HG02763 (cell line): ENCODE data around the gene GINS1.

ENCODE experiments used
- ATAC-seq: cut with Tn5 transposase; IDR thresholded peaks from one replicate; pipeline ENCODE4 v1.9.1; 2021; ENCODE audit warnings: mild to moderate bottlenecking, moderate library complexity; ENCODE audit not compliant: unreplicated experiment

The GINS1 gene

GRCh38 chr20:25453035-25453810 is 45.8 kb downstream of the GINS1 start:
- no peak for ATAC-seq

- ATAC-seq = no peak
Observed at GRCh38 chr20:25454153-25454900, 46.9 kb downstream of the GINS1 start.

GRCh38 chr20:25457886-25458680 is 50.6 kb downstream of the GINS1 start:
- ATAC-seq = no peak

GRCh38 chr20:25459111-25459830 is 51.8 kb downstream of the GINS1 start:
- ATAC-seq = no peak

- ATAC-seq = no peak
Observed at GRCh38 chr20:25459916-25460535, 52.6 kb downstream of the GINS1 start.

GRCh38 chr20:25460566-25461280 is 53.2 kb downstream of the GINS1 start:
- ATAC-seq = no peak

- ATAC-seq = no peak
Observed at GRCh38 chr20:25461281-25461650, 53.8 kb downstream of the GINS1 start.

- no peak for ATAC-seq
Observed at GRCh38 chr20:25461786-25462545, 54.5 kb downstream of the GINS1 start.

- no peak for ATAC-seq
Observed at GRCh38 chr20:25464501-25465242, 57.2 kb downstream of the GINS1 start.

GRCh38 chr20:25465243-25466135 is 58.0 kb downstream of the GINS1 start:
- no peak for ATAC-seq

GRCh38 chr20:25466846-25467245 is 59.4 kb downstream of the GINS1 start:
- no peak for ATAC-seq

GRCh38 chr20:25467441-25467840 is 60.0 kb downstream of the GINS1 start:
- no peak for ATAC-seq

- no peak for ATAC-seq
Observed at GRCh38 chr20:25468126-25469075, 60.9 kb downstream of the GINS1 start.

- no peak for ATAC-seq
Observed at GRCh38 chr20:25469558-25469957, 62.1 kb downstream of the GINS1 start.

GRCh38 chr20:25470045-25470444 is 62.6 kb downstream of the GINS1 start:
- ATAC-seq = peak; percentile 58

- ATAC-seq = no peak
Observed at GRCh38 chr20:25471020-25471419, 63.5 kb downstream of the GINS1 start.
